ENCODE data around the gene ATP1A2. TPM values are rescaled to one million over a fixed set of nuclear protein-coding genes. Genes with fewer than 3 reads are reported as not detected.

The ATP1A2 gene
- total and polyA plus RNA-seq, 2 of the 8 experiments (the other 6 are each of a cell fraction or from before 2014, with no cell fraction given): 39.7 to 40.8 TPM

GRCh38 chr1:160167580-160167979 is 52.0 kb downstream of the ATP1A2 start (continued):
- TF ChIP-seq RNF2 (IDR thresholded peaks at IDR 0.05; ENCODE audit: borderline replicate concordance, low read depth, low read length, missing control alignments, poor library complexity, severe bottlenecking) (no peak), EP300 (IDR thresholded peaks at IDR 0.05; ENCODE audit: borderline replicate concordance in 1 of 2, low read depth in 2 of 2, low read length in 2 of 2) (no peak)
